ENCODE data around the gene TRIM37. TPM values are rescaled to one million over a fixed set of nuclear protein-coding genes. Genes with fewer than 3 reads are reported as not detected.

Gene TRIM37
- 10 to 100 TPM; 13.1 to 25.2 (median 22.4) TPM for total RNA-seq
- polyA plus RNA-seq = 1 to 10 TPM; 6.7 to 8.6 TPM
- total RNA-seq = 40.2 reads per million, percentile 66 among the genes with 10 or more reads in this experiment

DNA sequence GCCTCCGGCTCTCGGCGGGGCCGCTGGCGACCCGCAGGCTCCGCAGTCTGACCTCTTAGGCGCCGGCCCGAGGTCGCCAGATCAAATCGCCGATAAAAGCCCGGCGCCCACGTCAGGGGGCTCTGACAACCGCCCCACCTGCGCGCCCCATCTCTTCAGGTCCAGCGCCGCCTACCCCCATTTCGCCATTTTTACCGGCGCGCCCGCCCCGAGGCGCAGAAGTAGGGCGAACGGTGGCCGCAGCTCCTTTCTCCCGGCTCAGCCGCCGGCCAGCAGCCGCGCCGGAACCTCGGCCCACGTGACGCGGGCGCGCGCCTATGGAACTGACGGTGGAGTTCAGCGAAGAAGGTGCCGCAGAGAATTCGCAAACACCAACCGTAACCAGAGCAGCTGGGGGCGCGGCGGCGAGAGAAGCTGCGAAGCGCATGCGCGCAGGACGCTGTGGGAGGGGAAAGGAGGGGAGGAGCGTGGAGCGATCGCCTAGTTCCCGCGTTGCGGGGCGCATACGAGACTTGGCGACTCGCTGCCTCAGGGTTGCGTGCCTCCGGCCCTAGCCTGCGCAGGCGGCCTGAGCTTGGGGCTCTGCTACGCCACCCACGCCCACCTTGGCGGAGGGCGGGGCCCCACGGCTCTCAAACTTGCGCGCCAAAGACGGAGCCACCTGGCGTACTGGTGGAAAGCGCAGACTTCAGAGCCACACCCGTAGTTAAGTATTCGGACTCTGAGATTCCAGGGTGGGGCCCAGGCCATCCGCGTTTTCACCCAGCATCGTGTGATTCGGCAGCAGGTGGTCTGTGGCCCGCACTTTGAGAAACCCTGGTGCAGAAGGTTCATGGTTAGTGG is at the start of gene TRIM37:
TRIM37 (minus strand) TSS at position 418 of the 843 bp plus-strand sequence. CDS start 419 bp downstream, outside the sequence.
- Mint-ChIP-seq H3K9me3 (peaks cover 0 to 2% (median 0%) of the 10 kb centered on the region in 11 donors), H3K27ac (peak within 1 kb of the TSS; percentile 63 to 98 (median 90)), H3K4me1 (peaks cover 15 to 57% (median 39%) of the 10 kb centered on the region in 7 donors), H3K36me3 (peaks cover 0 to 13% (median 3%) of the 10 kb centered on the region in 5 donors), H3K4me3 (peak within 1 kb of the TSS; percentile 80 to 97 (median 94)), H3K27me3 (no peaks in the 10 kb centered on the region)
- intact Hi-C loops (cut with micrococcal nuclease) = loop anchor here (1.0 to 10.0 kb wide), 19 partner anchors 49 to 1496 kb away; partner anchors contain the start of genes CLTC (in 2 of the 2), GDPD1 (in 2 of the 2), PPM1D (in 2 of the 2) and PRR11 (in 2 of the 2)
- ChIA-PET POLR2A (interaction anchor here (0.5 to 2.7 kb wide), 7 partner anchors 11 to 1571 kb away, joined by 3 to 21 read pairs (median 3); partner anchors contain the start of genes BCAS3, HSF5, PRR11 and SKA2), CTCF (no interaction called here)
- ATAC-seq = peak; percentile 98
- Histone ChIP-seq H3K36me3 (ENCODE audit: control insufficient read depth in 2 of 3, insufficient read depth in 3 of 3, low read length in 3 of 3) (peaks cover 0 to 5% (median 0%) of the 10 kb centered on the region in 3 experiments), H3K27me3 (ENCODE audit: control insufficient read depth in 2 of 2, insufficient read depth in 2 of 2, low read length in 2 of 2) (no peaks in the 10 kb centered on the region), H3K4me3 (ENCODE audit: low read length) (peak within 1 kb of the TSS; percentile 69), H3K27ac (ENCODE audit: low read depth, low read length) (peak within 1 kb of the TSS; percentile 83), H3K9me3 (ENCODE audit: control insufficient read depth in 2 of 3, low read length in 3 of 3) (no peaks in the 10 kb centered on the region), H3K4me1 (ENCODE audit: control insufficient read depth in 2 of 2, insufficient read depth in 2 of 2, low read length in 2 of 2) (peaks cover 11 to 26% of the 10 kb centered on the region in 2 donors)
- peak; percentile 96 to 100 (median 99) for DNase-seq

- H3K4me1 ChIP-seq (ENCODE audit: control insufficient read depth in 2 of 2, insufficient read depth in 2 of 2, low read length in 2 of 2) = peaks cover 10 to 13% of the 10 kb centered on the region in 2 donors
- Mint-ChIP-seq H3K27ac (no peak within 1 kb of the TSS), H3K36me3 (peaks cover 0 to 5% (median 0%) of the 10 kb centered on the region in 5 donors)
Measured at GRCh38 chr17:59155439-59156177, 48.9 kb upstream of the TRIM37 start, which contains the start of gene PRR11. PRR11 (plus strand) TSS chr17:59155746; CDS start chr17:59169753, 14,007 bp downstream.

GRCh38 chr17:59154721-59155438 is 48.2 kb upstream of the TRIM37 start, which contains the start of gene SKA2:
SKA2 (minus strand) TSS chr17:59155186; CDS start chr17:59155163, 23 bp downstream.
- ChIA-PET POLR2A (interaction anchor here (0.5 to 2.9 kb wide), 9 partner anchors 8 to 1032 kb away, joined by 3 to 21 read pairs (median 3); partner anchors contain the start of genes DHX40, SMG8 and TRIM37), CTCF (interaction anchor here (0.7 kb wide), 1 partner anchor 685 kb away, joined by 3 read pairs; no protein-coding TSS in a partner anchor)
- H3K4me1 Mint-ChIP-seq = peaks cover 8 to 54% (median 40%) of the 10 kb centered on the region in 7 donors
- H3K4me1 ChIP-seq (ENCODE audit: control insufficient read depth in 2 of 2, insufficient read depth in 2 of 2, low read length in 2 of 2) = peaks cover 10 to 13% of the 10 kb centered on the region in 2 donors
- peak within 1 kb of the TSS; percentile 89 for H3K4me3 ChIP-seq (ENCODE audit: low read length)
- no peaks in the 10 kb centered on the region for H3K9me3 ChIP-seq (ENCODE audit: control insufficient read depth in 2 of 3, low read length in 3 of 3)
- H3K27me3 ChIP-seq (ENCODE audit: control insufficient read depth in 2 of 2, insufficient read depth in 2 of 2, low read length in 2 of 2) = no peaks in the 10 kb centered on the region
- intact Hi-C loops (cut with micrococcal nuclease) = loop anchor here (1.0 to 10.0 kb wide), 20 partner anchors 49 to 1520 kb away; partner anchors contain the start of genes CLTC (in 2 of the 2), GDPD1 (in 2 of the 2), SMG8 (in 2 of the 2) and SRSF1 (in 2 of the 2)
- peaks cover 0 to 2% (median 0%) of the 10 kb centered on the region in 11 donors for H3K9me3 Mint-ChIP-seq
- H3K36me3 ChIP-seq (ENCODE audit: control insufficient read depth in 2 of 3, insufficient read depth in 3 of 3, low read length in 3 of 3) = peaks cover 0 to 5% (median 0%) of the 10 kb centered on the region in 3 experiments
- H3K27ac Mint-ChIP-seq = no peak within 1 kb of the TSS
- peak in 5 of 9 donors; percentile 83 to 98 (median 94) for DNase-seq
- H3K27ac ChIP-seq (ENCODE audit: low read depth, low read length) = peak within 1 kb of the TSS; percentile 75
- no peaks in the 10 kb centered on the region for H3K27me3 Mint-ChIP-seq
- peaks cover 0 to 6% (median 0%) of the 10 kb centered on the region in 5 donors for H3K36me3 Mint-ChIP-seq
- ATAC-seq = peak; percentile 90
- H3K4me3 Mint-ChIP-seq = no peak within 1 kb of the TSS

More at GRCh38 chr17:59155439-59156177, 48.9 kb upstream of the TRIM37 start, which contains the start of gene PRR11:
- ChIA-PET POLR2A (interaction anchor here (0.5 to 2.9 kb wide), 10 partner anchors 9 to 1033 kb away, joined by 3 to 21 read pairs (median 4); partner anchors contain the start of genes DHX40, SMG8 and TRIM37), CTCF (interaction anchor here (0.7 kb wide), 1 partner anchor 686 kb away, joined by 3 read pairs; no protein-coding TSS in a partner anchor)
- Histone ChIP-seq H3K4me3 (ENCODE audit: low read length) (peak within 1 kb of the TSS; percentile 89), H3K36me3 (ENCODE audit: control insufficient read depth in 2 of 3, insufficient read depth in 3 of 3, low read length in 3 of 3) (peaks cover 0 to 5% (median 0%) of the 10 kb centered on the region in 3 experiments), H3K27ac (ENCODE audit: low read depth, low read length) (peak within 1 kb of the TSS; percentile 75), H3K27me3 (ENCODE audit: control insufficient read depth in 2 of 2, insufficient read depth in 2 of 2, low read length in 2 of 2) (no peaks in the 10 kb centered on the region), H3K9me3 (ENCODE audit: control insufficient read depth in 2 of 3, low read length in 3 of 3) (no peaks in the 10 kb centered on the region)
- peak; percentile 91 for ATAC-seq
- Mint-ChIP-seq H3K27me3 (no peaks in the 10 kb centered on the region), H3K4me3 (no peak within 1 kb of the TSS), H3K9me3 (peaks cover 0 to 1% (median 0%) of the 10 kb centered on the region in 11 donors), H3K4me1 (peaks cover 8 to 52% (median 36%) of the 10 kb centered on the region in 7 donors)
- intact Hi-C loops (cut with micrococcal nuclease) = loop anchor here (1.0 to 10.0 kb wide), 20 partner anchors 49 to 1519 kb away; partner anchors contain the start of genes CLTC (in 2 of the 2), GDPD1 (in 2 of the 2), SMG8 (in 2 of the 2) and SRSF1 (in 2 of the 2)
- DNase-seq = peak in 6 of 9 donors; percentile 62 to 99 (median 98)

DNA sequence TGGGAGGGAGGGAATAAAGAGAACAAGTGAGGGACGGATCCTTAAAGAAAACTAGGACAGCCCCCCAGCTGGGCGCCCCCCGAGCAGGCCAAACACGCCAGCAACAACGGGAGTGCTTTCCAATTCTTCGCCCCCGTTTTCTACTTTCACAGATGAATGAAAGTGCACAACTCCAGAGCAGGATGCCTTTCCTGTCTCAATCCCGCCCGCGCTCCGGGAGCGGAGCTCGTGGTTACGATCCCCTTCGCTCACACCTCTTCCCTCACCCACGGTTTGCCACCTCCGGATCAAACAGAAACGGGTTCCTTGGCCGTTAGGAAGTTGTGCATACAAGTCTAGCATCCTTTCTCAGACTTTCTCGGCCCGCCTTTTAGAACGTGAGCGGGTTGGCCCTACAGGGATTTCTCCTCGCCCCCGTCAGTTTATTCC is 47.6 kb upstream of the TRIM37 start:
- Mint-ChIP-seq H3K9me3 (peaks cover 0 to 2% (median 0%) of the 10 kb centered on the region in 11 donors), H3K4me3 (no peak overlapping the region), H3K27me3 (no peaks in the 10 kb centered on the region), H3K27ac (no peak overlapping the region), H3K4me1 (peaks cover 8 to 54% (median 45%) of the 10 kb centered on the region in 7 donors), H3K36me3 (peaks cover 0 to 7% (median 0%) of the 10 kb centered on the region in 5 donors)
- Histone ChIP-seq H3K4me3 (ENCODE audit: low read length) (peak overlapping the region; percentile 89), H3K4me1 (ENCODE audit: control insufficient read depth in 2 of 2, insufficient read depth in 2 of 2, low read length in 2 of 2) (peaks cover 10 to 13% of the 10 kb centered on the region in 2 donors), H3K9me3 (ENCODE audit: control insufficient read depth in 2 of 3, low read length in 3 of 3) (no peaks in the 10 kb centered on the region), H3K27ac (ENCODE audit: low read depth, low read length) (peak overlapping the region; percentile 75), H3K27me3 (ENCODE audit: control insufficient read depth in 2 of 2, insufficient read depth in 2 of 2, low read length in 2 of 2) (no peaks in the 10 kb centered on the region), H3K36me3 (ENCODE audit: control insufficient read depth in 2 of 3, insufficient read depth in 3 of 3, low read length in 3 of 3) (peaks cover 0 to 5% (median 0%) of the 10 kb centered on the region in 3 experiments)
- peak in 2 of 9 donors; percentile 17 to 63 for DNase-seq
- CTCF ChIA-PET = no interaction called here
- no peak for ATAC-seq
- intact Hi-C loops (cut with micrococcal nuclease) = loop anchor here (2.0 to 10.0 kb wide), 6 partner anchors 154 to 1520 kb away; partner anchors contain the start of genes BCAS3 (in 1 of the 2), MRPS23 (in 1 of the 2) and SRSF1 (in 1 of the 2)
- POLR2A ChIA-PET = interaction anchor here (1.3 to 2.9 kb wide), 3 partner anchors 48 to 636 kb away, joined by 4 to 21 read pairs (median 16); partner anchors contain the start of genes SMG8 and TRIM37

GRCh38 chr17:59152925-59153324 is 46.2 kb upstream of the TRIM37 start:
- CTCF ChIA-PET = no interaction called here
- no peak overlapping the region for H3K4me3 ChIP-seq (ENCODE audit: low read length)
- no peaks in the 10 kb centered on the region for H3K27me3 Mint-ChIP-seq
- POLR2A ChIA-PET = no interaction called here
- no peaks in the 10 kb centered on the region for H3K9me3 ChIP-seq (ENCODE audit: control insufficient read depth in 2 of 3, low read length in 3 of 3)
- H3K27ac Mint-ChIP-seq = peak overlapping the region in 2 of 9 donors; percentile 30 to 62
- intact Hi-C loops (cut with micrococcal nuclease) = loop anchor here (10.0 kb wide), 2 partner anchors 818 to 1522 kb away; partner anchors contain the start of gene BCAS3 (in 1 of the 2)
- ATAC-seq (no peak), DNase-seq (no peak)
- peaks cover 0 to 1% (median 0%) of the 10 kb centered on the region in 11 donors for H3K9me3 Mint-ChIP-seq
- H3K4me1 Mint-ChIP-seq = peaks cover 8 to 51% (median 45%) of the 10 kb centered on the region in 7 donors
- H3K4me3 Mint-ChIP-seq = peak overlapping the region in 3 of 10 donors; percentile 29 to 71 (median 63)
- no peaks in the 10 kb centered on the region for H3K27me3 ChIP-seq (ENCODE audit: control insufficient read depth in 2 of 2, insufficient read depth in 2 of 2, low read length in 2 of 2)
- H3K4me1 ChIP-seq (ENCODE audit: control insufficient read depth in 2 of 2, insufficient read depth in 2 of 2, low read length in 2 of 2) = peaks cover 10 to 13% of the 10 kb centered on the region in 2 donors
- no peak overlapping the region for H3K27ac ChIP-seq (ENCODE audit: low read depth, low read length)
- peaks cover 0 to 6% (median 0%) of the 10 kb centered on the region in 5 donors for H3K36me3 Mint-ChIP-seq
- H3K36me3 ChIP-seq (ENCODE audit: control insufficient read depth in 2 of 3, insufficient read depth in 3 of 3, low read length in 3 of 3) = peaks cover 0 to 5% (median 0%) of the 10 kb centered on the region in 3 experiments

Data from naive thymus-derived CD4-positive, alpha-beta T cell (primary cell).